Keratinocyte (primary cell): ENCODE data around the gene SDK2. TPM values are rescaled to one million over a fixed set of nuclear protein-coding genes. Genes with fewer than 3 reads are reported as not detected.

ENCODE experiments used
- DNase-seq: peaks from one replicate; pipeline ENCODE4 v3.0.0-alpha.2; 2011; ENCODE audit warnings: low read depth, missing footprints, low spot score
- FAIRE-seq: peaks from 2 replicates; lab custom pipeline; 2011; peaks lifted over from hg19 to GRCh38; lab: Jason Lieb, UNC
- H2AFZ ChIP-seq: 2 replicates; pipeline ENCODE4 v1.6.0; 2012; ENCODE audit warnings: low read length, control low read depth, inconsistent platforms; ENCODE audit not compliant: control insufficient read depth
- H3K27ac ChIP-seq: 2 replicates; pipeline ENCODE4 v1.5.1; 2011; ENCODE audit warnings: low read length; ENCODE audit not compliant: control insufficient read depth, insufficient read depth
- H3K27me3 ChIP-seq: 3 replicates; pipeline ENCODE4 v1.6.0; 2011; ENCODE audit warnings: low read length; ENCODE audit not compliant: control insufficient read depth, insufficient read depth; ENCODE audit errors: extremely low read depth
- H3K36me3 ChIP-seq, 2 experiments: 2 replicates in 1 of 2; 3 replicates in 1 of 2; pipeline ENCODE4 v1.5.1; 2011; ENCODE audit warnings: low read length in 2 of 2, mild to moderate bottlenecking in 1 of 2; ENCODE audit not compliant: control insufficient read depth in 2 of 2, insufficient read depth in 2 of 2; ENCODE audit errors: extremely low read depth in 1 of 2
- H3K4me1 ChIP-seq: 3 replicates; pipeline ENCODE4 v1.5.1; 2011; ENCODE audit warnings: low read length; ENCODE audit not compliant: control insufficient read depth, insufficient read depth; ENCODE audit errors: extremely low read depth
- H3K4me2 ChIP-seq: 3 replicates; pipeline ENCODE4 v1.6.0; 2011; ENCODE audit warnings: low read depth, low read length; ENCODE audit not compliant: control insufficient read depth, insufficient read depth; ENCODE audit errors: extremely low read depth
- H3K4me3 ChIP-seq, 3 experiments: fragments of 200-600 bp in 1 of 3; sonication (generic) in 1 of 3; 2 replicates in 2 of 3; 3 replicates in 1 of 3; pipeline ENCODE4 v1.5.1; 2011 to 2016; ENCODE audit warnings: low read length in 3 of 3, mild to moderate bottlenecking in 3 of 3, control low read depth in 2 of 3, inconsistent platforms in 1 of 3, low read depth in 1 of 3, mixed read lengths in 1 of 3, mixed run types in 1 of 3, moderate library complexity in 1 of 3; ENCODE audit not compliant: control insufficient read depth in 2 of 3, insufficient read depth in 2 of 3; ENCODE audit errors: extremely low read depth in 1 of 3
- H3K79me2 ChIP-seq: 2 replicates; pipeline ENCODE4 v1.6.0; 2012; ENCODE audit warnings: low read length; ENCODE audit not compliant: control insufficient read depth, insufficient read depth
- H3K9ac ChIP-seq: 3 replicates; pipeline ENCODE4 v1.6.0; 2011; ENCODE audit warnings: low read length; ENCODE audit not compliant: control insufficient read depth, insufficient read depth; ENCODE audit errors: extremely low read depth
- H3K9me1 ChIP-seq: 3 replicates; pipeline ENCODE4 v1.6.0; 2011; ENCODE audit warnings: low read length; ENCODE audit not compliant: control insufficient read depth, insufficient read depth; ENCODE audit errors: extremely low read depth
- H3K9me3 ChIP-seq: 2 replicates; pipeline ENCODE4 v1.5.1; 2012; ENCODE audit warnings: low read depth, low read length; ENCODE audit not compliant: control insufficient read depth
- H4K20me1 ChIP-seq: 3 replicates; pipeline ENCODE4 v1.6.0; 2011; ENCODE audit warnings: low read length; ENCODE audit not compliant: control insufficient read depth, insufficient read depth; ENCODE audit errors: extremely low read depth
- EZH2 ChIP-seq: IDR thresholded peaks from one replicate; pipeline ENCODE4 v1.6.1; 2012; ENCODE audit warnings: inconsistent platforms, mild to moderate bottlenecking, low read length, moderate library complexity
- dilution Hi-C: fragments of 300-500 bp; cut with MboI; formaldehyde crosslinking; loops from one replicate; pipeline ENCODE4 v1.7.0; 2020; ENCODE audit warnings: low sequenced_read_pairs; ENCODE audit not compliant: extremely low pct_ligation_motif_present
- polyA plus RNA-seq, 5 experiments: library from polyadenylated mRNA; depleted of rRNA in 3 of 5; stranded (reverse) in 3 of 5; stranded (forward) in 1 of 5; unstranded in 1 of 5; fragments of >200 nt; gene quantifications; 1 replicate in 1 of 5; 2 replicates in 3 of 5; 3 replicates in 1 of 5; pipeline versions ENCODE4 v1.2.1 to v1.2.3, GENCODE V29; 2011 to 2012; ENCODE audit warnings: missing spikeins in 2 of 5, low read depth in 1 of 5, low replicate concordance in 1 of 5
- TF ChIP-seq, protein P1 (sequence below), 3 experiments: IDR thresholded peaks in 1 of 3; conservative IDR thresholded peaks in 1 of 3; optimal IDR thresholded peaks in 1 of 3; 2 replicates in 2 of 3; 3 replicates in 1 of 3; pipeline versions ENCODE3 to v1.5.1; 2011; ENCODE audit warnings: low read length in 3 of 3, mild to moderate bottlenecking in 3 of 3, moderate library complexity in 2 of 3, control low read depth in 1 of 3, inconsistent platforms in 1 of 3; ENCODE audit not compliant: insufficient read depth in 2 of 3; ENCODE audit errors: extremely low read depth in 1 of 3

Gene SDK2
- polyA plus RNA-seq, 1 donor (not counting 4 experiments of a cell fraction or from before 2014, with no cell fraction given) = 1.8 TPM

DNA sequence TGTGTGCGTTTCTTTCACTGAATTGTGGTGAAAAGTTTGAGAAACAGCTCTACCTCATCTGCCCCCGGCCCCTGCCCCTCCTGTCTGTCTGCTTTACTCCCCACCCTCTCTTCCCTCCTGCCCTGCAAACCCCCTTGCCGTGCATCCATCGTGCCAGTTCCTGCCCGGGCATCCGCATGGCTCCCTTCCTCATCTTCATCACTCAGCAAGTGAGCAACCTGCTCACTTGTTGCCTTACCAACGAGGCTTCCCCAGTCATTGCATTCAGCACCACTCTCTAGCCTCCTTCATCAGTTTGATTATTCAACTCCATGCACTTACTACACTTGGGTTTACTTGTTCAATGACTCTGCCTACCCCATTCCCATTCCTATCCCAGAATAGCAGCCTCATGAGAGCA is 34.8 kb upstream of the SDK2 start:
- no peaks in the 10 kb centered on the region for H3K4me1 ChIP-seq
- no peaks in the 10 kb centered on the region for H3K79me2 ChIP-seq
- no peaks in the 10 kb centered on the region for H3K9me1 ChIP-seq
- no peak overlapping the region for H2AFZ ChIP-seq
- FAIRE-seq (no peak), DNase-seq (no peak)
- H3K27ac ChIP-seq = no peak overlapping the region
- H3K9me3 ChIP-seq = no peaks in the 10 kb centered on the region
- H3K27me3 ChIP-seq = peaks cover 7% of the 10 kb centered on the region
- H3K4me3 ChIP-seq = no peak overlapping the region
- dilution Hi-C loops = no loop called here
- no peak overlapping the region for H3K4me2 ChIP-seq
- peaks cover 2% of the 10 kb centered on the region for H4K20me1 ChIP-seq
- no peak overlapping the region for H3K9ac ChIP-seq
- TF ChIP-seq, protein P1, sequence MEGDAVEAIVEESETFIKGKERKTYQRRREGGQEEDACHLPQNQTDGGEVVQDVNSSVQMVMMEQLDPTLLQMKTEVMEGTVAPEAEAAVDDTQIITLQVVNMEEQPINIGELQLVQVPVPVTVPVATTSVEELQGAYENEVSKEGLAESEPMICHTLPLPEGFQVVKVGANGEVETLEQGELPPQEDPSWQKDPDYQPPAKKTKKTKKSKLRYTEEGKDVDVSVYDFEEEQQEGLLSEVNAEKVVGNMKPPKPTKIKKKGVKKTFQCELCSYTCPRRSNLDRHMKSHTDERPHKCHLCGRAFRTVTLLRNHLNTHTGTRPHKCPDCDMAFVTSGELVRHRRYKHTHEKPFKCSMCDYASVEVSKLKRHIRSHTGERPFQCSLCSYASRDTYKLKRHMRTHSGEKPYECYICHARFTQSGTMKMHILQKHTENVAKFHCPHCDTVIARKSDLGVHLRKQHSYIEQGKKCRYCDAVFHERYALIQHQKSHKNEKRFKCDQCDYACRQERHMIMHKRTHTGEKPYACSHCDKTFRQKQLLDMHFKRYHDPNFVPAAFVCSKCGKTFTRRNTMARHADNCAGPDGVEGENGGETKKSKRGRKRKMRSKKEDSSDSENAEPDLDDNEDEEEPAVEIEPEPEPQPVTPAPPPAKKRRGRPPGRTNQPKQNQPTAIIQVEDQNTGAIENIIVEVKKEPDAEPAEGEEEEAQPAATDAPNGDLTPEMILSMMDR (optimal IDR thresholded peaks at IDR 0.05 in 1 of 3, IDR thresholded peaks at IDR 0.05 in 1 of 3, conservative IDR thresholded peaks at IDR 0.05 in 1 of 3; ENCODE audit: extremely low read depth in 1 of 3, insufficient read depth in 2 of 3, low read length in 3 of 3) = no peak
- TF ChIP-seq EZH2 = no peak
- H3K36me3 ChIP-seq = no peaks in the 10 kb centered on the region

DNA sequence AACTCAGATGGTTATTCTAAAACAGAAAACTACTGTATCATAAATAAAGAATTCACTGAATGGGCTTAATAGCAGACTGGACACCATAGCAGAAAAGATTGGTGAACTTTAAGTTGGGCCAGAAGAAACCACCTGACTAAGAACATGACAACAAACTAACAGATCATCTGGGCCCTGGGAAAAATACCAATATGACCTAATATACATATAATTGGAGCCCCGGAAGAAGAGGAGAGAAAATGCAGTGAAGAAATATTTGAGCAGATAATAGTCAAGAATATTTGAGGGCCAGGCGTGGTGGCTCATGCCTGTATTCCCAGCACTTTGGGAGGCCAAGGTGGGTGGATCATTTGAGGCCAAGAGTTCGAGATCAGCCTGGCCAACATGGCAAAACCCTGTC is 25.5 kb upstream of the SDK2 start:
- Histone ChIP-seq H2AFZ (no peak overlapping the region), H3K4me1 (no peaks in the 10 kb centered on the region), H3K4me2 (no peak overlapping the region), H3K4me3 (no peak overlapping the region), H3K27me3 (peaks cover 21% of the 10 kb centered on the region), H4K20me1 (no peaks in the 10 kb centered on the region), H3K27ac (no peak overlapping the region), H3K79me2 (no peaks in the 10 kb centered on the region), H3K9me1 (no peaks in the 10 kb centered on the region), H3K9ac (no peak overlapping the region), H3K9me3 (no peaks in the 10 kb centered on the region), H3K36me3 (no peaks in the 10 kb centered on the region)
- dilution Hi-C loops = loop anchor here (10.0 kb wide), 1 partner anchor 65 kb away; no protein-coding TSS in a partner anchor
- no peak for FAIRE-seq
- TF ChIP-seq EZH2 = no peak
- TF ChIP-seq, protein P1 (optimal IDR thresholded peaks at IDR 0.05 in 1 of 3, IDR thresholded peaks at IDR 0.05 in 1 of 3, conservative IDR thresholded peaks at IDR 0.05 in 1 of 3; ENCODE audit: extremely low read depth in 1 of 3, insufficient read depth in 2 of 3, low read length in 3 of 3) = no peak
- no peak for DNase-seq
